H9 (cell line): ENCODE data around the gene ENOX2. TPM values are rescaled to one million over a fixed set of nuclear protein-coding genes. Genes with fewer than 3 reads are reported as not detected.

Experiments used
- DNase-seq: peaks from one replicate; pipeline ENCODE4 v3.0.0-alpha.2; 2017
- H2AFZ ChIP-seq: one replicate; pipeline ENCODE4 v1.6.1; 2013; ENCODE audit warnings: mild to moderate bottlenecking, low read length, control low read depth, moderate library complexity
- H2AK5ac ChIP-seq: 2 replicates; pipeline ENCODE4 v1.6.1; 2013; ENCODE audit warnings: low read length, control low read depth, mixed read lengths; ENCODE audit not compliant: insufficient read length
- H2BK120ac ChIP-seq: one replicate; pipeline ENCODE4 v1.6.1; 2013; ENCODE audit warnings: low read depth, mild to moderate bottlenecking, low read length, control low read depth, inconsistent platforms; ENCODE audit not compliant: poor library complexity, severe bottlenecking
- H2BK12ac ChIP-seq: 2 replicates; pipeline ENCODE4 v1.6.1; 2013; ENCODE audit warnings: low read length, control low read depth, mixed read lengths, low read depth; ENCODE audit not compliant: insufficient read length
- H2BK15ac ChIP-seq: 2 replicates; pipeline ENCODE4 v1.6.1; 2013; ENCODE audit warnings: low read depth, low read length, control low read depth
- H2BK20ac ChIP-seq: one replicate; pipeline ENCODE4 v1.6.1; 2013; ENCODE audit warnings: low read depth, mild to moderate bottlenecking, low read length, control low read depth, inconsistent platforms; ENCODE audit not compliant: poor library complexity, severe bottlenecking
- H2BK5ac ChIP-seq: 2 replicates; pipeline ENCODE4 v1.6.1; 2013; ENCODE audit warnings: low read length, control low read depth, mixed read lengths; ENCODE audit not compliant: insufficient read length
- H3K14ac ChIP-seq: 2 replicates; pipeline ENCODE4 v1.6.1; 2013; ENCODE audit warnings: low read length, control low read depth; ENCODE audit not compliant: insufficient read depth
- H3K18ac ChIP-seq: 2 replicates; pipeline ENCODE4 v1.6.1; 2013; ENCODE audit warnings: low read depth, mild to moderate bottlenecking, mixed read lengths, low read length, control low read depth; ENCODE audit not compliant: insufficient read length
- H3K23ac ChIP-seq: 2 replicates; pipeline ENCODE4 v1.6.1; 2013; ENCODE audit warnings: low read length, control low read depth, mixed read lengths, low read depth; ENCODE audit not compliant: insufficient read length
- H3K23me2 ChIP-seq: 2 replicates; pipeline ENCODE4 v1.6.1; 2013; ENCODE audit warnings: low read depth, mild to moderate bottlenecking, mixed read lengths, low read length, control low read depth; ENCODE audit not compliant: insufficient read length, poor library complexity, severe bottlenecking
- H3K27ac ChIP-seq: 2 replicates; pipeline ENCODE4 v1.5.1; 2013; ENCODE audit warnings: low read length, control low read depth, mixed read lengths, low read depth; ENCODE audit not compliant: insufficient read length
- H3K27me3 ChIP-seq: 2 replicates; pipeline ENCODE4 v1.6.1; 2013; ENCODE audit warnings: low read length, control low read depth, inconsistent platforms; ENCODE audit not compliant: insufficient read depth
- H3K4ac ChIP-seq: 2 replicates; pipeline ENCODE4 v1.6.1; 2013; ENCODE audit warnings: low read depth, mild to moderate bottlenecking, control low read depth, inconsistent platforms, low read length, moderate library complexity
- H3K4me1 ChIP-seq: 2 replicates; pipeline ENCODE4 v1.6.1; 2013; ENCODE audit warnings: low read length, control low read depth, inconsistent platforms; ENCODE audit not compliant: insufficient read depth
- H3K4me2 ChIP-seq: 2 replicates; pipeline ENCODE4 v1.6.1; 2013; ENCODE audit warnings: low read length, control low read depth, mixed read lengths; ENCODE audit not compliant: insufficient read length, insufficient read depth
- H3K56ac ChIP-seq: 2 replicates; pipeline ENCODE4 v1.6.1; 2013; ENCODE audit warnings: low read depth, mild to moderate bottlenecking, mixed read lengths, low read length, control low read depth; ENCODE audit not compliant: insufficient read length
- H3K79me1 ChIP-seq: 2 replicates; pipeline ENCODE4 v1.6.1; 2013; ENCODE audit warnings: low read depth, mild to moderate bottlenecking, moderate library complexity, low read length, control low read depth, inconsistent platforms; ENCODE audit not compliant: insufficient read depth, poor library complexity, severe bottlenecking
- H3K79me2 ChIP-seq: 2 replicates; pipeline ENCODE4 v1.6.1; 2013; ENCODE audit warnings: low read length, control low read depth, inconsistent platforms; ENCODE audit not compliant: insufficient read depth
- H3K9ac ChIP-seq: 2 replicates; pipeline ENCODE4 v1.6.1; 2013; ENCODE audit warnings: low read length, control low read depth, mixed read lengths; ENCODE audit not compliant: insufficient read length; ENCODE audit errors: extremely low read depth
- H3K9me3 ChIP-seq: one replicate; pipeline ENCODE4 v1.6.1; 2013; ENCODE audit warnings: low read depth, low read length, inconsistent platforms; ENCODE audit not compliant: control insufficient read depth
- H3T11ph ChIP-seq: one replicate; pipeline ENCODE4 v1.6.1; 2013; ENCODE audit warnings: mild to moderate bottlenecking, low read length, control low read depth, inconsistent platforms
- H4K20me1 ChIP-seq: one replicate; pipeline ENCODE4 v1.6.1; 2013; ENCODE audit not compliant: control insufficient read depth, insufficient read length, insufficient read depth
- H4K5ac ChIP-seq: 2 replicates; pipeline ENCODE4 v1.6.1; 2013; ENCODE audit warnings: low read depth, mild to moderate bottlenecking, mixed read lengths, low read length, control low read depth; ENCODE audit not compliant: insufficient read length
- H4K8ac ChIP-seq: replicated peaks from 2 replicates; pipeline ENCODE4 v1.6.1; 2013; ENCODE audit warnings: low read length, control low read depth, mixed read lengths, low read depth; ENCODE audit not compliant: insufficient read length
- H4K91ac ChIP-seq: 2 replicates; pipeline ENCODE4 v1.6.1; 2013; ENCODE audit warnings: low read depth, mild to moderate bottlenecking, moderate library complexity, mixed read lengths, low read length, control low read depth; ENCODE audit not compliant: insufficient read length
- H3K27ac Mint-ChIP-seq, 3 experiments: 2 replicates in 2 of 3; 3 replicates in 1 of 3; pipeline ENCODE4 v1.8.0; 2020 to 2021; ENCODE audit warnings: mixed read lengths in 3 of 3, mild to moderate bottlenecking in 1 of 3, moderate library complexity in 1 of 3
- H3K27me3 Mint-ChIP-seq: 2 replicates; pipeline ENCODE4 v1.8.0; 2021; ENCODE audit warnings: low read depth, mild to moderate bottlenecking, moderate library complexity, mixed read lengths
- H3K36me3 Mint-ChIP-seq, 3 experiments: 2 replicates in 2 of 3; 3 replicates in 1 of 3; pipeline ENCODE4 v1.8.0; 2020 to 2021; ENCODE audit warnings: low read depth in 3 of 3, mixed read lengths in 3 of 3; ENCODE audit not compliant: insufficient read depth in 1 of 3
- H3K4me1 Mint-ChIP-seq, 2 experiments: 2 replicates each; pipeline ENCODE4 v1.8.0; 2020; ENCODE audit warnings: mixed read lengths in 2 of 2
- H3K4me3 Mint-ChIP-seq, 2 experiments: 2 replicates in 1 of 2; 3 replicates in 1 of 2; pipeline ENCODE4 v1.8.0; 2020 to 2021; ENCODE audit warnings: mild to moderate bottlenecking in 2 of 2, mixed read lengths in 2 of 2, moderate library complexity in 1 of 2
- H3K9me3 Mint-ChIP-seq, 2 experiments: 2 replicates in 1 of 2; 3 replicates in 1 of 2; pipeline ENCODE4 v1.8.0; 2020; ENCODE audit warnings: mild to moderate bottlenecking in 2 of 2, mixed read lengths in 2 of 2, moderate library complexity in 1 of 2
- CTCF ChIP-seq: fragments of 200-600 bp; sonication (generic); conservative IDR thresholded peaks from 3 replicates; pipeline ENCODE4 v1.8.0; 2021; ENCODE audit warnings: antibody characterized with exemption, mild to moderate bottlenecking
- WGBS: extraction: QIAGEN DNeasy Blood & Tissue Kit; methylation state at CpG from one replicate; pipeline ENCODE4 v1.1.7; 2013; ENCODE audit warnings: missing lambda C conversion rate, low lambda C conversion rate, mixed read lengths; ENCODE audit not compliant: insufficient read length; ENCODE audit errors: extremely low coverage; 5-methylcytosine and 5-hydroxymethylcytosine counted together
- total RNA-seq: library from RNA; stranded (reverse); gene quantifications from 2 replicates; pipeline ENCODE4 v1.2.1, GENCODE V29; 2021

Gene ENOX2
- total RNA-seq, 1 experiment from 2014 or later = 17.7 TPM

DNA sequence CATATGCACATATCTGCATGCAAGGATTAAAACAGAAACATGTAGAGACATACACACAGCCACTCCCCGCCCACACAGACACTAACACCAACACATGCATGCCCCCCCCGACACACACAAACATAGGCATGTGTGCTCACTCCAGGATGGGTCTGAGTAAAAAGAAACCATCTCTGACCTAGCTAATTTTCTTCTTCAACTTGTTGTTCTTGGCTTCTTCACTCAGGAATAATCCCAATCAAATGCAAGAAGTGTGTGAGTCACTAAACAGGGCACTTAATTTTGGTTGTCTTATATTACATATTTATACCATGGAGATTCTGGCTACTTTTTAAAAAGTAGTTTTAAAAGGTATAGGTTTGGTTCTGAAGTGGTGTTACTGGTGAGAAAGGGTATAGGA lies 28.3 kb downstream of the ENOX2 start:
- H3K23ac ChIP-seq = no peak overlapping the region
- H3K9ac ChIP-seq = no peak overlapping the region
- Mint-ChIP-seq H3K36me3 (peaks cover 0 to 11% (median 9%) of the 10 kb centered on the region in 3 experiments; a peak in 4 of 7 replicates), H3K27ac (no peak overlapping the region), H3K4me3 (no peak overlapping the region), H3K4me1 (peaks cover 8 to 10% of the 10 kb centered on the region in 2 experiments), H3K27me3 (no peaks in the 10 kb centered on the region), H3K9me3 (peaks cover 15 to 16% of the 10 kb centered on the region in 2 experiments)
- H2BK15ac ChIP-seq = no peak overlapping the region
- no peak overlapping the region for H2BK20ac ChIP-seq
- no peak overlapping the region for H3K18ac ChIP-seq
- no peak overlapping the region for H3K4ac ChIP-seq
- no peak overlapping the region for H2BK12ac ChIP-seq
- no peaks in the 10 kb centered on the region for H4K20me1 ChIP-seq
- H3K9me3 ChIP-seq = no peaks in the 10 kb centered on the region
- H3K79me1 ChIP-seq = no peaks in the 10 kb centered on the region
- no peak overlapping the region for H4K5ac ChIP-seq
- H2BK5ac ChIP-seq = no peak overlapping the region
- no peaks in the 10 kb centered on the region for H3K4me1 ChIP-seq
- H3K27ac ChIP-seq = no peak overlapping the region
- H3K56ac ChIP-seq = no peak overlapping the region
- H4K91ac ChIP-seq = no peak overlapping the region
- no peak for DNase-seq
- no peak overlapping the region for H3K4me2 ChIP-seq
- H3T11ph ChIP-seq = no peak overlapping the region
- no peaks in the 10 kb centered on the region for H3K27me3 ChIP-seq
- no peak overlapping the region for H2BK120ac ChIP-seq
- no peaks in the 10 kb centered on the region for H3K23me2 ChIP-seq
- no peak overlapping the region for H4K8ac ChIP-seq
- no peak overlapping the region for H3K14ac ChIP-seq
- no peak overlapping the region for H2AK5ac ChIP-seq
- TF ChIP-seq CTCF = no peak
- H2AFZ ChIP-seq = no peak overlapping the region
- no CpG with 5 or more reads among the region's 2 CpGs for whole genome bisulfite sequencing
- no peaks in the 10 kb centered on the region; the same call in 1 of the 2 replicates for H3K79me2 ChIP-seq
